SK-N-SH (cell line): ENCODE measurements around the gene DIP2A. TPM values are rescaled to one million over a fixed set of nuclear protein-coding genes. Genes with fewer than 3 reads are reported as not detected.

ENCODE experiments used
- CTCF ChIA-PET: fragments of 300-600, 350-600 bp; formaldehyde crosslinking; extraction: SDS; loops from one replicate; lab custom pipeline; 2021; lab: Yijun Ruan, JAX
- POLR2A ChIA-PET: fragments of 350-600 bp; sonication (Branson Sonifier 250); formaldehyde crosslinking; extraction: SDS; loops from one replicate; lab custom pipeline; 2020; ENCODE audit warnings: antibody characterized with exemption, inconsistent platforms; lab: Yijun Ruan, JAX
- DNase-seq: peaks from one replicate; pipeline ENCODE4 v3.0.0; 2012
- H2AFZ ChIP-seq: fragments of 200-600 bp; sonication (generic); 2 replicates; pipeline ENCODE4 v1.8.1; 2016; ENCODE audit warnings: antibody characterized with exemption, mild to moderate bottlenecking, low read depth
- H3F3A ChIP-seq: fragments of 200-600 bp; sonication (generic); replicated peaks from 2 replicates; pipeline ENCODE3; 2016; ENCODE audit warnings: antibody characterized with exemption, mild to moderate bottlenecking; ENCODE audit not compliant: insufficient read depth
- H3K27ac ChIP-seq, 2 experiments: fragments of 200-500 bp in 1 of 2; fragments of 200-600 bp in 1 of 2; sonication (Bioruptor generic) in 1 of 2; sonication (generic), shearing (Covaris generic) in 1 of 2; 2 replicates each; pipeline versions ENCODE4 v1.5.1 to v1.6.1; 2014 to 2016; ENCODE audit warnings: low read depth in 2 of 2, inconsistent platforms in 1 of 2, low read length in 1 of 2, mild to moderate bottlenecking in 1 of 2, mixed read lengths in 1 of 2
- H3K27me3 ChIP-seq: fragments of 200-600 bp; sonication (generic), shearing (Covaris generic); 2 replicates; pipeline ENCODE4 v1.6.1; 2016; ENCODE audit warnings: mixed run types; ENCODE audit not compliant: insufficient read depth
- H3K36me3 ChIP-seq, 2 experiments: fragments of 200-500 bp in 1 of 2; fragments of 200-600 bp in 1 of 2; sonication (Bioruptor generic) in 1 of 2; sonication (generic) in 1 of 2; replicated peaks in 1 of 2; 2 replicates each; pipeline versions ENCODE3 to v1.5.1; 2014 to 2016; ENCODE audit warnings: low read length in 1 of 2, mild to moderate bottlenecking in 1 of 2; ENCODE audit not compliant: insufficient read depth in 2 of 2, control insufficient read depth in 1 of 2
- H3K4me1 ChIP-seq, 2 experiments: fragments of 200-500 bp in 1 of 2; fragments of 200-600 bp in 1 of 2; sonication (Bioruptor generic) in 1 of 2; sonication (generic), shearing (Covaris generic) in 1 of 2; 2 replicates each; pipeline versions ENCODE4 v1.5.1 to v1.6.1; 2014 to 2016; ENCODE audit warnings: low read depth in 1 of 2, low read length in 1 of 2, mixed run types in 1 of 2; ENCODE audit not compliant: insufficient read depth in 2 of 2, control insufficient read depth in 1 of 2
- H3K4me2 ChIP-seq: fragments of 200-600 bp; sonication (generic), shearing (Covaris generic); 2 replicates; pipeline ENCODE4 v1.6.1; 2017; ENCODE audit warnings: mixed run types
- H3K4me3 ChIP-seq, 2 experiments: fragments of 200-500 bp in 1 of 2; fragments of 200-600 bp in 1 of 2; sonication (Bioruptor generic) in 1 of 2; sonication (generic), shearing (Covaris generic) in 1 of 2; 2 replicates each; pipeline versions ENCODE4 v1.5.1 to v1.8.1; 2014 to 2016; ENCODE audit warnings: low read depth in 2 of 2, inconsistent platforms in 1 of 2, low read length in 1 of 2, mild to moderate bottlenecking in 1 of 2, mixed read lengths in 1 of 2, moderate library complexity in 1 of 2
- H3K79me2 ChIP-seq: fragments of 200-600 bp; sonication (generic); 2 replicates; pipeline ENCODE4 v1.8.1; 2017; ENCODE audit warnings: mild to moderate bottlenecking; ENCODE audit not compliant: insufficient read depth
- H3K9ac ChIP-seq: fragments of 200-600 bp; sonication (generic); 2 replicates; pipeline ENCODE4 v1.6.1; 2017; ENCODE audit warnings: mixed run types
- H3K9me2 ChIP-seq: fragments of 200-600 bp; sonication (generic); 2 replicates; pipeline ENCODE4 v1.6.1; 2017; ENCODE audit warnings: mixed run types
- H3K9me3 ChIP-seq: fragments of 200-600 bp; sonication (generic); 2 replicates; pipeline ENCODE4 v1.6.1; 2017; ENCODE audit warnings: mixed run types, mild to moderate bottlenecking, moderate library complexity
- H4K20me1 ChIP-seq: fragments of 200-600 bp; sonication (generic); 2 replicates; pipeline ENCODE4 v1.6.1; 2017; ENCODE audit warnings: mild to moderate bottlenecking, mixed run types; ENCODE audit not compliant: insufficient read depth
- CHD2 ChIP-seq: fragments of 150-350 bp; IDR thresholded peaks from 2 replicates; pipeline ENCODE4 v1.6.1; 2018; ENCODE audit warnings: low read length; ENCODE audit not compliant: partially characterized antibody
- EP300 ChIP-seq, 2 experiments: IDR thresholded peaks; 2 replicates each; pipeline versions ENCODE4 v1.4.0 to v1.6.1; 2012; ENCODE audit warnings: borderline replicate concordance in 1 of 2, low read depth in 1 of 2, low read length in 1 of 2
- FOSL2 ChIP-seq: IDR thresholded peaks from 2 replicates; pipeline ENCODE4 v1.4.0; 2012; ENCODE audit warnings: low read depth, mild to moderate bottlenecking, moderate library complexity, borderline replicate concordance
- GABPA ChIP-seq: IDR thresholded peaks from 2 replicates; pipeline ENCODE4 v1.4.0; 2012; ENCODE audit warnings: low read depth, mild to moderate bottlenecking
- MEF2A ChIP-seq: IDR thresholded peaks from 2 replicates; pipeline ENCODE4 v1.4.0; 2012; ENCODE audit warnings: low read depth, borderline replicate concordance
- NFIC ChIP-seq: IDR thresholded peaks from 2 replicates; pipeline ENCODE4 v1.4.0; 2012; ENCODE audit warnings: borderline replicate concordance
- RAD21 ChIP-seq: IDR thresholded peaks from 2 replicates; pipeline ENCODE4 v1.6.1; 2012; ENCODE audit warnings: mild to moderate bottlenecking, low read length
- TEAD4 ChIP-seq: IDR thresholded peaks from 2 replicates; pipeline ENCODE4 v1.4.0; 2012; ENCODE audit warnings: mild to moderate bottlenecking, borderline replicate concordance; ENCODE audit not compliant: insufficient read depth
- WGBS: methylation state at CpG from one replicate; pipeline ENCODE4 v1.1.6; 2017; ENCODE audit warnings: low lambda C conversion rate; 5-methylcytosine and 5-hydroxymethylcytosine counted together
- polyA plus RNA-seq, 3 experiments: library from polyadenylated mRNA; depleted of rRNA; stranded (reverse); fragments of >200 nt; gene quantifications; 2 replicates each; pipeline ENCODE4 v1.2.3, GENCODE V29; 2012
- TF ChIP-seq, protein P1 (sequence below): fragments of 150-350 bp; IDR thresholded peaks from 2 replicates; pipeline ENCODE4 v1.6.1; 2016; ENCODE audit warnings: mild to moderate bottlenecking, low read depth, low read length
- TF ChIP-seq, protein P2 (sequence below): IDR thresholded peaks from 2 replicates; pipeline ENCODE4 v1.6.1; 2012; ENCODE audit warnings: mild to moderate bottlenecking, low read depth, low read length, moderate library complexity
- TF ChIP-seq, protein P3 (sequence below): IDR thresholded peaks from 2 replicates; pipeline ENCODE4 v1.4.0; 2012; ENCODE audit warnings: low read depth, borderline replicate concordance
- TF ChIP-seq, protein P4 (sequence below): fragments of 200-600 bp; sonication (generic); IDR thresholded peaks from 2 replicates; pipeline ENCODE4 v1.6.1; 2017; ENCODE audit warnings: antibody characterized with exemption, mild to moderate bottlenecking, moderate library complexity
- TF ChIP-seq, protein P5 (sequence below): IDR thresholded peaks from 2 replicates; pipeline ENCODE4; 2012
- TF ChIP-seq, protein P6 (sequence below): fragments of 150-350 bp; IDR thresholded peaks from 2 replicates; pipeline ENCODE4 v1.6.1; 2017; ENCODE audit warnings: antibody characterized with exemption, low read length, low read depth, borderline replicate concordance

DIP2A gene
- polyA plus RNA-seq, 1 of the 3 experiments (the other 2 are of a cell fraction): 26.9 TPM

DNA sequence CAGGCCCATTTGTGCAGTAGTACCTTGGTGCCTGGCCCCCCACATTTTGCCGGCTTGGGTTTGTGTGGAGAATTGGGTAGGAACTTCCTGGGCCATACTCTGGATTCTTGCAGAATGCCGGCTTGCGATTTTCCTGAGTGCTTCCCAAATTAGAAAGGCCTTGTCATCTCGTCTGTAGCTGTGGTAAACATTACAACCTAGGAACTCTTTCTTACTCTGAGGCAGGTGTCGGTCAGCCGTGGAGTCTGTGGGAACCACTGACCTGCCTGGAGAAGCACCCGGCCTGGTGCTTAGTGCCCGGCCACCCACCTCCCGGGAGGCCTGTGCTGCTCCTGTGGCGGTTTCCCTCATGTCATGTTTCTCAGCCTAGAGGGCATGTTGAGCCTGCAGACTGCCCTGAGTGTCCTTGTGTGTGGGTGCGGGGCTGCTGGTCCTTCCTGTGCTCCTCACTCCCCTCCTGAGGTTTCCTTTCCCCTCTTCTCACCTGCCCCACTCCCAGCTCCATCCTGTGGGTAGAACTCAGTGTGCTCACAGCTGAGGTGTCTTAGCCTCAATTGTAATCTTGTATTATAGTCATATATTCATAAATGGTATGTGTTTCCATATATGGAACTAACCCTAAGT lies 81.5 kb downstream of the DIP2A start:
- H4K20me1 ChIP-seq: no peaks in the 10 kb centered on the region
- no peaks in the 10 kb centered on the region for H3K9me2 ChIP-seq
- peaks cover 25 to 61% of the 10 kb centered on the region in 2 experiments for H3K36me3 ChIP-seq
- TF ChIP-seq TEAD4 (no peak), EP300 (IDR thresholded peaks at IDR 0.05; ENCODE audit: borderline replicate concordance in 1 of 2, low read depth in 1 of 2, low read length in 1 of 2) (no peak), GABPA (no peak), CHD2 (no peak), MEF2A (no peak), RAD21 (no peak), NFIC (no peak), FOSL2 (no peak)
- TF ChIP-seq, protein P1, sequence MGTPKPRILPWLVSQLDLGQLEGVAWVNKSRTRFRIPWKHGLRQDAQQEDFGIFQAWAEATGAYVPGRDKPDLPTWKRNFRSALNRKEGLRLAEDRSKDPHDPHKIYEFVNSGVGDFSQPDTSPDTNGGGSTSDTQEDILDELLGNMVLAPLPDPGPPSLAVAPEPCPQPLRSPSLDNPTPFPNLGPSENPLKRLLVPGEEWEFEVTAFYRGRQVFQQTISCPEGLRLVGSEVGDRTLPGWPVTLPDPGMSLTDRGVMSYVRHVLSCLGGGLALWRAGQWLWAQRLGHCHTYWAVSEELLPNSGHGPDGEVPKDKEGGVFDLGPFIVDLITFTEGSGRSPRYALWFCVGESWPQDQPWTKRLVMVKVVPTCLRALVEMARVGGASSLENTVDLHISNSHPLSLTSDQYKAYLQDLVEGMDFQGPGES: no peak
- TF ChIP-seq, protein P2, sequence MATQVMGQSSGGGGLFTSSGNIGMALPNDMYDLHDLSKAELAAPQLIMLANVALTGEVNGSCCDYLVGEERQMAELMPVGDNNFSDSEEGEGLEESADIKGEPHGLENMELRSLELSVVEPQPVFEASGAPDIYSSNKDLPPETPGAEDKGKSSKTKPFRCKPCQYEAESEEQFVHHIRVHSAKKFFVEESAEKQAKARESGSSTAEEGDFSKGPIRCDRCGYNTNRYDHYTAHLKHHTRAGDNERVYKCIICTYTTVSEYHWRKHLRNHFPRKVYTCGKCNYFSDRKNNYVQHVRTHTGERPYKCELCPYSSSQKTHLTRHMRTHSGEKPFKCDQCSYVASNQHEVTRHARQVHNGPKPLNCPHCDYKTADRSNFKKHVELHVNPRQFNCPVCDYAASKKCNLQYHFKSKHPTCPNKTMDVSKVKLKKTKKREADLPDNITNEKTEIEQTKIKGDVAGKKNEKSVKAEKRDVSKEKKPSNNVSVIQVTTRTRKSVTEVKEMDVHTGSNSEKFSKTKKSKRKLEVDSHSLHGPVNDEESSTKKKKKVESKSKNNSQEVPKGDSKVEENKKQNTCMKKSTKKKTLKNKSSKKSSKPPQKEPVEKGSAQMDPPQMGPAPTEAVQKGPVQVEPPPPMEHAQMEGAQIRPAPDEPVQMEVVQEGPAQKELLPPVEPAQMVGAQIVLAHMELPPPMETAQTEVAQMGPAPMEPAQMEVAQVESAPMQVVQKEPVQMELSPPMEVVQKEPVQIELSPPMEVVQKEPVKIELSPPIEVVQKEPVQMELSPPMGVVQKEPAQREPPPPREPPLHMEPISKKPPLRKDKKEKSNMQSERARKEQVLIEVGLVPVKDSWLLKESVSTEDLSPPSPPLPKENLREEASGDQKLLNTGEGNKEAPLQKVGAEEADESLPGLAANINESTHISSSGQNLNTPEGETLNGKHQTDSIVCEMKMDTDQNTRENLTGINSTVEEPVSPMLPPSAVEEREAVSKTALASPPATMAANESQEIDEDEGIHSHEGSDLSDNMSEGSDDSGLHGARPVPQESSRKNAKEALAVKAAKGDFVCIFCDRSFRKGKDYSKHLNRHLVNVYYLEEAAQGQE: no peak
- TF ChIP-seq, protein P3, sequence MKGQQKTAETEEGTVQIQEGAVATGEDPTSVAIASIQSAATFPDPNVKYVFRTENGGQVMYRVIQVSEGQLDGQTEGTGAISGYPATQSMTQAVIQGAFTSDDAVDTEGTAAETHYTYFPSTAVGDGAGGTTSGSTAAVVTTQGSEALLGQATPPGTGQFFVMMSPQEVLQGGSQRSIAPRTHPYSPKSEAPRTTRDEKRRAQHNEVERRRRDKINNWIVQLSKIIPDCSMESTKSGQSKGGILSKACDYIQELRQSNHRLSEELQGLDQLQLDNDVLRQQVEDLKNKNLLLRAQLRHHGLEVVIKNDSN: no peak
- TF ChIP-seq, protein P4, sequence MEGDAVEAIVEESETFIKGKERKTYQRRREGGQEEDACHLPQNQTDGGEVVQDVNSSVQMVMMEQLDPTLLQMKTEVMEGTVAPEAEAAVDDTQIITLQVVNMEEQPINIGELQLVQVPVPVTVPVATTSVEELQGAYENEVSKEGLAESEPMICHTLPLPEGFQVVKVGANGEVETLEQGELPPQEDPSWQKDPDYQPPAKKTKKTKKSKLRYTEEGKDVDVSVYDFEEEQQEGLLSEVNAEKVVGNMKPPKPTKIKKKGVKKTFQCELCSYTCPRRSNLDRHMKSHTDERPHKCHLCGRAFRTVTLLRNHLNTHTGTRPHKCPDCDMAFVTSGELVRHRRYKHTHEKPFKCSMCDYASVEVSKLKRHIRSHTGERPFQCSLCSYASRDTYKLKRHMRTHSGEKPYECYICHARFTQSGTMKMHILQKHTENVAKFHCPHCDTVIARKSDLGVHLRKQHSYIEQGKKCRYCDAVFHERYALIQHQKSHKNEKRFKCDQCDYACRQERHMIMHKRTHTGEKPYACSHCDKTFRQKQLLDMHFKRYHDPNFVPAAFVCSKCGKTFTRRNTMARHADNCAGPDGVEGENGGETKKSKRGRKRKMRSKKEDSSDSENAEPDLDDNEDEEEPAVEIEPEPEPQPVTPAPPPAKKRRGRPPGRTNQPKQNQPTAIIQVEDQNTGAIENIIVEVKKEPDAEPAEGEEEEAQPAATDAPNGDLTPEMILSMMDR: no peak
- TF ChIP-seq, protein P5, sequence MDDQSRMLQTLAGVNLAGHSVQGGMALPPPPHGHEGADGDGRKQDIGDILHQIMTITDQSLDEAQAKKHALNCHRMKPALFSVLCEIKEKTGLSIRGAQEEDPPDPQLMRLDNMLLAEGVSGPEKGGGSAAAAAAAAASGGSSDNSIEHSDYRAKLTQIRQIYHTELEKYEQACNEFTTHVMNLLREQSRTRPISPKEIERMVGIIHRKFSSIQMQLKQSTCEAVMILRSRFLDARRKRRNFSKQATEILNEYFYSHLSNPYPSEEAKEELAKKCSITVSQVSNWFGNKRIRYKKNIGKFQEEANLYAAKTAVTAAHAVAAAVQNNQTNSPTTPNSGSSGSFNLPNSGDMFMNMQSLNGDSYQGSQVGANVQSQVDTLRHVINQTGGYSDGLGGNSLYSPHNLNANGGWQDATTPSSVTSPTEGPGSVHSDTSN: no peak
- TF ChIP-seq, protein P6, sequence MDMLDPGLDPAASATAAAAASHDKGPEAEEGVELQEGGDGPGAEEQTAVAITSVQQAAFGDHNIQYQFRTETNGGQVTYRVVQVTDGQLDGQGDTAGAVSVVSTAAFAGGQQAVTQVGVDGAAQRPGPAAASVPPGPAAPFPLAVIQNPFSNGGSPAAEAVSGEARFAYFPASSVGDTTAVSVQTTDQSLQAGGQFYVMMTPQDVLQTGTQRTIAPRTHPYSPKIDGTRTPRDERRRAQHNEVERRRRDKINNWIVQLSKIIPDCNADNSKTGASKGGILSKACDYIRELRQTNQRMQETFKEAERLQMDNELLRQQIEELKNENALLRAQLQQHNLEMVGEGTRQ: no peak
- TF ChIP-seq, all 33 proteins: peak for 0
- H2AFZ ChIP-seq: no peak overlapping the region
- H3K27me3 ChIP-seq: no peaks in the 10 kb centered on the region
- no peak for DNase-seq
- no peaks in the 10 kb centered on the region for H3F3A ChIP-seq
- CTCF ChIA-PET: no interaction called here
- no peak overlapping the region for H3K27ac ChIP-seq
- peaks cover 0 to 7% of the 10 kb centered on the region in 2 experiments; a peak in 1 of 4 replicates for H3K4me1 ChIP-seq
- 98% methylated on average over 8 of the region's 11 CpGs for WGBS
- no peaks in the 10 kb centered on the region for H3K9me3 ChIP-seq
- H3K4me3 ChIP-seq: no peak overlapping the region
- H3K79me2 ChIP-seq: no peaks in the 10 kb centered on the region
- no peak overlapping the region for H3K4me2 ChIP-seq
- no peak overlapping the region for H3K9ac ChIP-seq
- POLR2A ChIA-PET: no interaction called here
